GM18873 (cell line): ENCODE data around the gene ZBTB12.
"Not testable (repeated sequence)": the region's sequence is repeated elsewhere in the genome, so short reads cannot be mapped to it uniquely, and the experiment has no call there.

ENCODE experiments used
- ATAC-seq: cut with Tn5 transposase; IDR thresholded peaks from one replicate; pipeline ENCODE4 v1.9.1; 2021; ENCODE audit warnings: mild to moderate bottlenecking, moderate library complexity, moderate number of reproducible peaks; ENCODE audit not compliant: unreplicated experiment, low FRiP score

Gene ZBTB12

GRCh38 chr6:31901953-31902643 lies at the start of gene ZBTB12:
Gene ZBTB12 (minus strand): TSS chr6:31902086. CDS start chr6:31901305, 781 bp downstream.
- no peak for ATAC-seq

- ATAC-seq: no peak
Observed at GRCh38 chr6:31949926-31950548, 48.2 kb upstream of the ZBTB12 start.

GRCh38 chr6:31948753-31949413 lies 47.0 kb upstream of the ZBTB12 start:
- no peak for ATAC-seq

- no peak for ATAC-seq
Observed at GRCh38 chr6:31948306-31948705, 46.4 kb upstream of the ZBTB12 start.

- ATAC-seq: no peak
Observed at GRCh38 chr6:31947864-31948263, 46.0 kb upstream of the ZBTB12 start.

- no peak for ATAC-seq
Observed at GRCh38 chr6:31947070-31947675, 45.3 kb upstream of the ZBTB12 start.

GRCh38 chr6:31946370-31946885 lies 44.5 kb upstream of the ZBTB12 start:
- no peak for ATAC-seq

GRCh38 chr6:31945507-31946369 lies 43.9 kb upstream of the ZBTB12 start, which contains the start of gene CFB:
Gene CFB (plus strand): TSS chr6:31946095. CDS start chr6:31946222, 127 bp downstream.
- ATAC-seq: no peak

GRCh38 chr6:31945154-31945506 lies 43.2 kb upstream of the ZBTB12 start:
- no peak for ATAC-seq

- no peak for ATAC-seq
Observed at GRCh38 chr6:31943742-31944141, 41.9 kb upstream of the ZBTB12 start.

GRCh38 chr6:31940256-31940664 lies 38.4 kb upstream of the ZBTB12 start:
- no peak for ATAC-seq

- no peak for ATAC-seq
Observed at GRCh38 chr6:31935823-31936222, 33.9 kb upstream of the ZBTB12 start.

GRCh38 chr6:31935021-31935420 lies 33.1 kb upstream of the ZBTB12 start:
- no peak for ATAC-seq

GRCh38 chr6:31933537-31933936 lies 31.7 kb upstream of the ZBTB12 start:
- no peak for ATAC-seq

- ATAC-seq: not testable (repeated sequence)
Observed at GRCh38 chr6:31932137-31932536, 30.3 kb upstream of the ZBTB12 start.

- ATAC-seq: no peak
Observed at GRCh38 chr6:31930962-31931361, 29.1 kb upstream of the ZBTB12 start.

- ATAC-seq: no peak
Observed at GRCh38 chr6:31928672-31928939, 26.7 kb upstream of the ZBTB12 start.

- no peak for ATAC-seq
Observed at GRCh38 chr6:31927863-31928671, 26.2 kb upstream of the ZBTB12 start.

- ATAC-seq: no peak
Observed at GRCh38 chr6:31927242-31927862, 25.5 kb upstream of the ZBTB12 start, which contains the start of gene C2. Gene C2 (plus strand): TSS chr6:31927717. CDS start chr6:31927753, 36 bp downstream.
